SK-N-SH (cell line): ENCODE results near the gene TFAP2A. TPM values are rescaled to one million over a fixed set of nuclear protein-coding genes. Genes with fewer than 3 reads are reported as not detected.

ENCODE experiments used
- CTCF ChIA-PET: fragments of 300-600, 350-600 bp; formaldehyde crosslinking; extraction: SDS; loops from one replicate; lab custom pipeline; 2021; lab: Yijun Ruan, JAX
- POLR2A ChIA-PET: fragments of 350-600 bp; sonication (Branson Sonifier 250); formaldehyde crosslinking; extraction: SDS; loops from one replicate; lab custom pipeline; 2020; ENCODE audit warnings: antibody characterized with exemption, inconsistent platforms; lab: Yijun Ruan, JAX
- DNase-seq: peaks from one replicate; pipeline ENCODE4 v3.0.0; 2012
- H2AFZ ChIP-seq: fragments of 200-600 bp; sonication (generic); 2 replicates; pipeline ENCODE4 v1.8.1; 2016; ENCODE audit warnings: antibody characterized with exemption, mild to moderate bottlenecking, low read depth
- H3F3A ChIP-seq: fragments of 200-600 bp; sonication (generic); replicated peaks from 2 replicates; pipeline ENCODE3; 2016; ENCODE audit warnings: antibody characterized with exemption, mild to moderate bottlenecking; ENCODE audit not compliant: insufficient read depth
- H3K27ac ChIP-seq, 2 experiments: fragments of 200-500 bp in 1 of 2; fragments of 200-600 bp in 1 of 2; sonication (Bioruptor generic) in 1 of 2; sonication (generic), shearing (Covaris generic) in 1 of 2; 2 replicates each; pipeline versions ENCODE4 v1.5.1 to v1.6.1; 2014 to 2016; ENCODE audit warnings: low read depth in 2 of 2, inconsistent platforms in 1 of 2, low read length in 1 of 2, mild to moderate bottlenecking in 1 of 2, mixed read lengths in 1 of 2
- H3K27me3 ChIP-seq: fragments of 200-600 bp; sonication (generic), shearing (Covaris generic); 2 replicates; pipeline ENCODE4 v1.6.1; 2016; ENCODE audit warnings: mixed run types; ENCODE audit not compliant: insufficient read depth
- H3K36me3 ChIP-seq, 2 experiments: fragments of 200-500 bp in 1 of 2; fragments of 200-600 bp in 1 of 2; sonication (Bioruptor generic) in 1 of 2; sonication (generic) in 1 of 2; replicated peaks in 1 of 2; 2 replicates each; pipeline versions ENCODE3 to v1.5.1; 2014 to 2016; ENCODE audit warnings: low read length in 1 of 2, mild to moderate bottlenecking in 1 of 2; ENCODE audit not compliant: insufficient read depth in 2 of 2, control insufficient read depth in 1 of 2
- H3K4me1 ChIP-seq, 2 experiments: fragments of 200-500 bp in 1 of 2; fragments of 200-600 bp in 1 of 2; sonication (Bioruptor generic) in 1 of 2; sonication (generic), shearing (Covaris generic) in 1 of 2; 2 replicates each; pipeline versions ENCODE4 v1.5.1 to v1.6.1; 2014 to 2016; ENCODE audit warnings: low read depth in 1 of 2, low read length in 1 of 2, mixed run types in 1 of 2; ENCODE audit not compliant: insufficient read depth in 2 of 2, control insufficient read depth in 1 of 2
- H3K4me2 ChIP-seq: fragments of 200-600 bp; sonication (generic), shearing (Covaris generic); 2 replicates; pipeline ENCODE4 v1.6.1; 2017; ENCODE audit warnings: mixed run types
- H3K4me3 ChIP-seq, 2 experiments: fragments of 200-500 bp in 1 of 2; fragments of 200-600 bp in 1 of 2; sonication (Bioruptor generic) in 1 of 2; sonication (generic), shearing (Covaris generic) in 1 of 2; 2 replicates each; pipeline versions ENCODE4 v1.5.1 to v1.8.1; 2014 to 2016; ENCODE audit warnings: low read depth in 2 of 2, inconsistent platforms in 1 of 2, low read length in 1 of 2, mild to moderate bottlenecking in 1 of 2, mixed read lengths in 1 of 2, moderate library complexity in 1 of 2
- H3K79me2 ChIP-seq: fragments of 200-600 bp; sonication (generic); 2 replicates; pipeline ENCODE4 v1.8.1; 2017; ENCODE audit warnings: mild to moderate bottlenecking; ENCODE audit not compliant: insufficient read depth
- H3K9ac ChIP-seq: fragments of 200-600 bp; sonication (generic); 2 replicates; pipeline ENCODE4 v1.6.1; 2017; ENCODE audit warnings: mixed run types
- H3K9me2 ChIP-seq: fragments of 200-600 bp; sonication (generic); 2 replicates; pipeline ENCODE4 v1.6.1; 2017; ENCODE audit warnings: mixed run types
- H3K9me3 ChIP-seq: fragments of 200-600 bp; sonication (generic); 2 replicates; pipeline ENCODE4 v1.6.1; 2017; ENCODE audit warnings: mixed run types, mild to moderate bottlenecking, moderate library complexity
- H4K20me1 ChIP-seq: fragments of 200-600 bp; sonication (generic); 2 replicates; pipeline ENCODE4 v1.6.1; 2017; ENCODE audit warnings: mild to moderate bottlenecking, mixed run types; ENCODE audit not compliant: insufficient read depth
- ELF1 ChIP-seq: IDR thresholded peaks from 2 replicates; pipeline ENCODE4 v1.4.0; 2012
- MXI1 ChIP-seq: IDR thresholded peaks from 2 replicates; pipeline ENCODE4 v1.6.1; 2012; ENCODE audit warnings: mild to moderate bottlenecking, low read depth, low read length, improper control_type of control experiment
- NFIC ChIP-seq: IDR thresholded peaks from 2 replicates; pipeline ENCODE4 v1.4.0; 2012; ENCODE audit warnings: borderline replicate concordance
- NRF1 ChIP-seq: IDR thresholded peaks from 2 replicates; pipeline ENCODE4 v1.6.1; 2012; ENCODE audit warnings: low read depth, mild to moderate bottlenecking, low read length
- RAD21 ChIP-seq: IDR thresholded peaks from 2 replicates; pipeline ENCODE4 v1.6.1; 2012; ENCODE audit warnings: mild to moderate bottlenecking, low read length
- REST ChIP-seq: IDR thresholded peaks from 2 replicates; pipeline ENCODE4 v1.6.1; 2012; ENCODE audit warnings: mild to moderate bottlenecking, low read depth, low read length, moderate library complexity
- RXRA ChIP-seq: IDR thresholded peaks from 2 replicates; pipeline ENCODE4 v1.4.0; 2012; ENCODE audit warnings: low read depth, mild to moderate bottlenecking, borderline replicate concordance
- TEAD4 ChIP-seq: IDR thresholded peaks from 2 replicates; pipeline ENCODE4 v1.4.0; 2012; ENCODE audit warnings: mild to moderate bottlenecking, borderline replicate concordance; ENCODE audit not compliant: insufficient read depth
- WGBS: methylation state at CpG from one replicate; pipeline ENCODE4 v1.1.6; 2017; ENCODE audit warnings: low lambda C conversion rate; 5-methylcytosine and 5-hydroxymethylcytosine counted together
- polyA plus RNA-seq, 3 experiments: library from polyadenylated mRNA; depleted of rRNA; stranded (reverse); fragments of >200 nt; gene quantifications; 2 replicates each; pipeline ENCODE4 v1.2.3, GENCODE V29; 2012

The TFAP2A gene
- polyA plus RNA-seq, 1 of the 3 experiments (the other 2 are of a cell fraction): 0.07 TPM

- H4K20me1 ChIP-seq: no peaks in the 10 kb centered on the region
- no peak overlapping the region for H3K27ac ChIP-seq
- H3K27me3 ChIP-seq: peaks cover 35% of the 10 kb centered on the region
- no peaks in the 10 kb centered on the region for H3K36me3 ChIP-seq
- no peaks in the 10 kb centered on the region for H3K4me1 ChIP-seq
- no peaks in the 10 kb centered on the region for H3F3A ChIP-seq
- H3K4me3 ChIP-seq: no peak overlapping the region
- H3K4me2 ChIP-seq: no peak overlapping the region
- H3K9me2 ChIP-seq: no peaks in the 10 kb centered on the region
- CTCF ChIA-PET: no interaction called here
- H3K79me2 ChIP-seq: no peaks in the 10 kb centered on the region
- DNase-seq: no peak
- no peaks in the 10 kb centered on the region for H3K9me3 ChIP-seq
- TF ChIP-seq NRF1: no peak
- TF ChIP-seq MXI1: no peak
- TF ChIP-seq REST: no peak
- no peak for TF ChIP-seq ELF1
- no peak for TF ChIP-seq NFIC
- TF ChIP-seq RXRA: no peak
- TF ChIP-seq, all 33 proteins: peak for 0
- 29% methylated on average over 4 of the region's 4 CpGs for WGBS
- Histone ChIP-seq H2AFZ (no peak overlapping the region), H3K9ac (no peak overlapping the region)
- POLR2A ChIA-PET: no interaction called here
Observed at GRCh38 chr6:10361428-10361827, 53.4 kb downstream of the TFAP2A start.

GRCh38 chr6:10359581-10359980 is 55.3 kb downstream of the TFAP2A start:
- Histone ChIP-seq H4K20me1 (no peaks in the 10 kb centered on the region), H2AFZ (no peak overlapping the region), H3K9ac (no peak overlapping the region), H3K27me3 (peaks cover 22% of the 10 kb centered on the region), H3K79me2 (no peaks in the 10 kb centered on the region), H3K27ac (no peak overlapping the region), H3K4me1 (no peaks in the 10 kb centered on the region), H3K9me2 (no peaks in the 10 kb centered on the region)
- WGBS: 7% methylated on average over 1 of the region's 1 CpG
- no peak for DNase-seq
- ChIA-PET CTCF (interaction anchor here (0.7 kb wide), 1 partner anchor 16 kb away, joined by 3 read pairs; no protein-coding TSS in a partner anchor), POLR2A (no interaction called here)
- no peak for TF ChIP-seq RAD21
- TF ChIP-seq NFIC: no peak
- TF ChIP-seq TEAD4: no peak
- TF ChIP-seq, all 33 proteins: peak for 0
- H3K4me3 ChIP-seq: no peak overlapping the region
- no peaks in the 10 kb centered on the region for H3F3A ChIP-seq
- H3K9me3 ChIP-seq: no peaks in the 10 kb centered on the region
- H3K36me3 ChIP-seq: no peaks in the 10 kb centered on the region
- no peak overlapping the region for H3K4me2 ChIP-seq
